SHP77 (cell line): ENCODE results near the gene TMTC2.

Experiments used
- DNase-seq, 2 experiments: peaks; one replicate each; lab custom pipeline; 2025; lab: John Stamatoyannopoulos, UW

Gene TMTC2

GRCh38 chr12:82883394-82884355, 197.0 kb downstream of the TMTC2 start:
- no peak for DNase-seq

GRCh38 chr12:82886671-82887340, 200.1 kb downstream of the TMTC2 start:
- DNase-seq = no peak

- no peak for DNase-seq
Observed at GRCh38 chr12:82893896-82894295, 207.2 kb downstream of the TMTC2 start.

GRCh38 chr12:82896277-82896676, 209.6 kb downstream of the TMTC2 start:
- DNase-seq = no peak

DNA sequence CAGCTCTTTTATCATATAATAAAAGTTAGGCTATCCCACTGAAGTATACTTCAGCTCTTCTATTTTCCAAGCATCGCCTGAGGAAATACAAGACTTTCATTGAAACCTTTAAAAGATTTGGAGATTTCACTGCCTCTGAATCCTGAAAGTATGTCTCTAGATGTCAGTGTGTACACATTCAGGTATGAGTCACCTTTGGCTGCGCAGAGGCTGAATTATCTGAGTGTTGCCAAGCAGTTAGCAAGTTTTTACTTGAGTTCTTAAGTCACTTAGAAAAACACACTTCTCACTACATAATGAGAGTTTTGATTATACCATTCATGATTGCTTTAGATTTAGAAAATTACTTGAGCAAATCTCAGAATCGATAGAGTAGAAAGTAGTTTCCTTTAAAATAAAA, 210.3 kb downstream of the TMTC2 start:
- DNase-seq = no peak

GRCh38 chr12:82898441-82898840, 211.7 kb downstream of the TMTC2 start:
- DNase-seq = no peak

- DNase-seq = no peak
Observed at GRCh38 chr12:82904219-82904790, 217.6 kb downstream of the TMTC2 start.

GRCh38 chr12:82910246-82910893, 223.7 kb downstream of the TMTC2 start:
- DNase-seq = no peak

DNA sequence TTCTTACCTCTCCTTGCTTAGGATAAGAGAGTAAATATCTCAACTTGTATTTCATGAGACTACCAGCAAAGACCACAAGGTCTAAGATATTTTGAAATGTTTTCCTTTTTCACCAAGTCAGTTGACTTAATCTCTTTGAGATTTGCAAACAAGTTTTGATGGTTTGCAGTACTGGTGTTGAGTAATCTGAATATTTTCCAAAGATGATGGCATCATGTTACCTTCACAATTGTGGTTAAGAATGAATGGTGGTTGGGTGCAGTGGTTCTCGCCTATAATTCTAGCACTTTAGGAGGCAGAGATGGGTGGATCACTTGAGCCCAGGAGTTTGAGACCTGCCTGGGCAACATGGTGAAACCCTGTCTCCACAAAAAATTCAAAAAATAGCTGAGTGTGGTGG, 225.7 kb downstream of the TMTC2 start:
- DNase-seq = no peak

GRCh38 chr12:82919388-82920054, 232.8 kb downstream of the TMTC2 start:
- no peak for DNase-seq

- no peak for DNase-seq
Observed at GRCh38 chr12:82923935-82924334, 237.2 kb downstream of the TMTC2 start.

DNA sequence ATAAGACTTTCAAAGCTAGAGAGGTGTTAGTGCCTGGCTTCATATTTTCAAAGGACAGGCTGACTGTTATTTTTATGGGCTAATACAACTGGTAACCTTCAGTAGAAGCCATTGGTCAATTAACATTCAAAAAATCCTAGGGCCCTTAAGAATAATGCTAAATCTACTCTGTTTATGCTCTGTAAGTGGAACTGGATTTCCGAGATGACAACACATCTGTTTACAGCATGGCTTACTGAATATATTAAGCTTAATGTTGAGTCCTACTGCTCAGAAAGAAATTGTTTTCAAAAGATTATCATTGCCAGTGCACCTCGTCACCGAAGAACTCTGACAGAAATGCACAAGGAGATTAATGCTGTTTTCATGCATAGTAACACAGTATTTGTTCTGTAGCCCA, 239.9 kb downstream of the TMTC2 start:
- no peak for DNase-seq

GRCh38 chr12:82930301-82930700, 243.6 kb downstream of the TMTC2 start:
- no peak for DNase-seq

DNA sequence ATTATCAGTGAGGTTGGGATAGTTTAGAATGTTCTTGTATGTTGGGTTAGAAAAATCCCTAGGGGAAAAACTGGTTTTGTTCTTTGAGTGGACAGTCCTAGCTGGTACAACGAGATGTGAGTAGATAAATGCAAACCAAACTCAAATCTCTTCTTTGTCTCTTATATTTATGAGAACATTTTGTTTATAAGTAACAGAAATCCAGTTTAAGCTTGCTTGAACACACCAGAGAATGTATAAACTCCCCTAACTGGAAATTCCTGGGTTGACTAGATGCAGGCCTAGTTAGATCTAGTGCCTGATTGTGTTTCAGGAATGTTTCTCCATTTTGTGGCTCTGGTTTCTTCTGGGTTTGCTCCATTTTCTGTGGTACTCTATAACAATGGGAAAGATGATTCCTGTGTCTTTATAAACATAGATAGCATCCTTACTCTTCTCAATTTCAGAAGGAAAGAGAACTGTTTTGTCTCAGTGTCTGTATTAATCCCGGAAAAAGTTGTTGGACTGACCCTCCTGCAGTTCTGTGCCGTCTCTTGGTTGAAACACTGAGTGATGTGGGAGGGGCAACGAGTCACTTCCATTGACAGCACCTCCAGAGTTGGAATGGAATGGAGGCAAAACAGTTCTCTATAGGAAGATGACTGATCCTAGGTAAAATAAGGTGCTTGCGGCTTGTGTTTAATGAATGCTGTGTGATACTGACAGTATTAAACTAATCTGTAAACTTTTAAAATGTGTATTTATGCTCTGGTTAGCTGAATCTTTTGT, 244.8 kb downstream of the TMTC2 start:
- DNase-seq = no peak

GRCh38 chr12:82937151-82937550, 250.4 kb downstream of the TMTC2 start:
- no peak for DNase-seq

DNA sequence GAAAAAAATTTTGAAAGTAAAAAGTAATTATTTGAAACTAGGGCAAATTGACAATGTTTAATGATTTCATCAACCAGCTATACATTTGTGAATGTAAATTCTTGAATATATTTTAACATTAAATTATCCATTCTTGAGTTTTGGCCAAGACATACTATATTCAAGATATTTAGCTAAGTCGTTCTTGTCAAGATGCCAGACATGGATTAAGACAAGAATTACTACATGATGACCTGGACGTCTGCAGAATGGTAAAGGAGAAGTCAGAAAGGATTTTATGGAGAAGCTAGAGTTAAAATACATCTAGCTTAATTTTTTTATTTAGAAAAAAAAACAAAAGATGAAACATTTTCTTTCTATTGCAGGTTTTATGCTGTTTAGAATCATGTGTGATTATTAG, 255.8 kb downstream of the TMTC2 start:
- DNase-seq = no peak

- no peak for DNase-seq
Observed at GRCh38 chr12:82942991-82943401, 256.3 kb downstream of the TMTC2 start.

GRCh38 chr12:82948491-82948890, 261.8 kb downstream of the TMTC2 start:
- DNase-seq = no peak

GRCh38 chr12:82950356-82950755, 263.6 kb downstream of the TMTC2 start:
- DNase-seq = no peak

GRCh38 chr12:82952946-82953345, 266.2 kb downstream of the TMTC2 start:
- no peak for DNase-seq

DNA sequence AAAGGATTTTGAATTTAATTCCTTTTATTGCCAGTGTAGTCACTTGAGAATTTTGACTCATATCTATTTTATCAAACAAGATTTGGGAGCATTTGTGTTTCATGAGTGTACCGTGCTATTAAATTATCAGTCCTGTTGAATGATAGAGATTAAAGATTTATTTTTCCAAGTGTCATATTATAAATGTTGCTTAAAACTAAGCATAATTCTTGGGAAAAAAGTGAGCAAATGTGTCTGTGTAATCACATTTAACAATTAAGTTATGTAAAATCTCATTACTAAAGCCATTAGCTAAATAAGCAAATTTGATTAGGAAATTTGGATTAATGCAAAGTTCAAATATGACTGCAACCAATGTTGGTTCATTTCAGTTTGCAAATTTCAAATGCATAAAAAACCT, 266.7 kb downstream of the TMTC2 start:
- no peak for DNase-seq
